MM.1S (cell line): ENCODE data around the gene PDZRN4.
"Not testable (repeated sequence)": the region's sequence is repeated elsewhere in the genome, so short reads cannot be mapped to it uniquely, and the experiment has no call there.

Source experiments
- DNase-seq: peaks from one replicate; pipeline ENCODE4 v3.0.0-alpha.2; 2015
- H2AFZ ChIP-seq: fragments of 300-600 bp; sonication (generic); 2 replicates; pipeline ENCODE4 v1.6.0; 2016; ENCODE audit warnings: antibody characterized with exemption, low read length
- H3F3A ChIP-seq: fragments of 300-600 bp; sonication (generic); 2 replicates; pipeline ENCODE4 v1.6.1; 2016; ENCODE audit warnings: mild to moderate bottlenecking, antibody characterized with exemption, low read length, moderate library complexity, mixed read lengths; ENCODE audit not compliant: insufficient read depth
- H3K27ac ChIP-seq: fragments of 300-600 bp; sonication (generic); 2 replicates; pipeline ENCODE4 v1.5.1; 2016; ENCODE audit warnings: mild to moderate bottlenecking, low read length
- H3K27me3 ChIP-seq: fragments of 300-600 bp; sonication (generic); replicated peaks from 2 replicates; pipeline ENCODE4 v1.6.0; 2016; ENCODE audit warnings: low read length; ENCODE audit not compliant: insufficient read depth
- H3K36me3 ChIP-seq: fragments of 300-600 bp; sonication (generic); replicated peaks from 2 replicates; pipeline ENCODE4 v1.6.1; 2016; ENCODE audit warnings: mild to moderate bottlenecking, low read length, mixed read lengths; ENCODE audit not compliant: insufficient read depth
- H3K4me1 ChIP-seq: fragments of 300-600 bp; sonication (generic); 2 replicates; pipeline ENCODE4 v1.6.1; 2016; ENCODE audit warnings: low read length, mixed read lengths
- H3K4me2 ChIP-seq: fragments of 300-600 bp; sonication (generic); 2 replicates; pipeline ENCODE4 v1.6.0; 2016; ENCODE audit warnings: low read depth, low read length
- H3K4me3 ChIP-seq: fragments of 300-600 bp; sonication (generic); 2 replicates; pipeline ENCODE4 v1.5.1; 2016; ENCODE audit warnings: low read length, mixed read lengths
- H3K79me2 ChIP-seq: fragments of 300-600 bp; sonication (generic); 2 replicates; pipeline ENCODE4 v1.6.1; 2016; ENCODE audit warnings: mixed run types, low read length, mixed read lengths
- H3K9ac ChIP-seq: fragments of 300-600 bp; sonication (generic); 2 replicates; pipeline ENCODE4 v1.6.1; 2016; ENCODE audit warnings: low read length, mixed read lengths
- H3K9me2 ChIP-seq: fragments of 300-600 bp; sonication (generic); replicated peaks from 2 replicates; pipeline ENCODE4 v1.6.1; 2016; ENCODE audit warnings: mild to moderate bottlenecking, low read length, mixed read lengths; ENCODE audit not compliant: insufficient read depth
- H3K9me3 ChIP-seq: fragments of 300-600 bp; sonication (generic); replicated peaks from 2 replicates; pipeline ENCODE4 v1.6.1; 2016; ENCODE audit warnings: mild to moderate bottlenecking, low read length, mixed read lengths; ENCODE audit not compliant: insufficient read depth
- H4K20me1 ChIP-seq: fragments of 300-600 bp; sonication (generic); 2 replicates; pipeline ENCODE4 v1.6.1; 2016; ENCODE audit warnings: mild to moderate bottlenecking, low read length, moderate library complexity, mixed read lengths; ENCODE audit not compliant: insufficient read depth
- CTCF ChIP-seq: fragments of 300-600 bp; sonication (generic); IDR thresholded peaks from 2 replicates; pipeline ENCODE4 v1.5.1; 2016; ENCODE audit warnings: antibody characterized with exemption, low read length, mixed read lengths
- EZH2 ChIP-seq: fragments of 300-600 bp; sonication (generic); optimal IDR thresholded peaks from 2 replicates; pipeline ENCODE3; 2017; ENCODE audit warnings: low read depth, mild to moderate bottlenecking, antibody characterized with exemption, low read length, mixed read lengths
- EZH2phosphoT487 ChIP-seq: fragments of 300-600 bp; sonication (generic); IDR thresholded peaks from 2 replicates; pipeline ENCODE4 v1.6.1; 2018; ENCODE audit warnings: antibody characterized with exemption, low read length

PDZRN4 gene

GRCh38 chr12:41190338-41190737, 2.2 kb downstream of the PDZRN4 start:
- H3K4me2 ChIP-seq: no peak overlapping the region
- no peaks in the 10 kb centered on the region for H3F3A ChIP-seq
- H3K9ac ChIP-seq: no peak overlapping the region
- H3K4me1 ChIP-seq: no peaks in the 10 kb centered on the region
- TF ChIP-seq EZH2: no peak
- TF ChIP-seq CTCF: 0 out of 2 replicates have a peak, but pooled peaks have one; percentile 12
- TF ChIP-seq EZH2phosphoT487: no peak
- no peaks in the 10 kb centered on the region for H3K9me2 ChIP-seq
- H3K36me3 ChIP-seq: no peaks in the 10 kb centered on the region
- no peaks in the 10 kb centered on the region for H3K79me2 ChIP-seq
- DNase-seq: no peak
- no peaks in the 10 kb centered on the region for H3K27me3 ChIP-seq
- no peak overlapping the region for H2AFZ ChIP-seq
- no peak overlapping the region for H3K4me3 ChIP-seq
- no peak overlapping the region for H3K27ac ChIP-seq
- no peaks in the 10 kb centered on the region for H3K9me3 ChIP-seq
- no peaks in the 10 kb centered on the region for H4K20me1 ChIP-seq

GRCh38 chr12:41191549-41191948, 3.4 kb downstream of the PDZRN4 start:
- DNase-seq, H3K36me3 ChIP-seq, H3K79me2 ChIP-seq, H3F3A ChIP-seq, H3K9ac ChIP-seq, H3K4me2 ChIP-seq, H2AFZ ChIP-seq, H4K20me1 ChIP-seq, H3K9me2 ChIP-seq, H3K4me1 ChIP-seq, H3K27me3 ChIP-seq, H3K4me3 ChIP-seq, H3K9me3 ChIP-seq, H3K27ac ChIP-seq: not testable (repeated sequence)

- Histone ChIP-seq H3K36me3 (no peaks in the 10 kb centered on the region), H3K4me3 (no peak overlapping the region), H3K4me2 (no peak overlapping the region), H3K9ac (no peak overlapping the region), H3K27ac (no peak overlapping the region), H3F3A (no peaks in the 10 kb centered on the region), H3K9me2 (no peaks in the 10 kb centered on the region), H3K79me2 (no peaks in the 10 kb centered on the region), H4K20me1 (no peaks in the 10 kb centered on the region), H3K4me1 (no peaks in the 10 kb centered on the region), H3K27me3 (no peaks in the 10 kb centered on the region), H3K9me3 (no peaks in the 10 kb centered on the region), H2AFZ (no peak overlapping the region)
- no peak for DNase-seq
- no peak for TF ChIP-seq EZH2phosphoT487
- TF ChIP-seq EZH2: no peak
- no peak for TF ChIP-seq CTCF
Measured at GRCh38 chr12:41193311-41193710, 5.2 kb downstream of the PDZRN4 start.

GRCh38 chr12:41202051-41202450, 13.9 kb downstream of the PDZRN4 start:
- Histone ChIP-seq H3K4me2 (no peak overlapping the region), H3K9me3 (no peaks in the 10 kb centered on the region), H4K20me1 (no peaks in the 10 kb centered on the region), H3K4me3 (no peak overlapping the region), H3K79me2 (no peaks in the 10 kb centered on the region), H3K4me1 (no peaks in the 10 kb centered on the region), H3F3A (no peaks in the 10 kb centered on the region), H3K9me2 (no peaks in the 10 kb centered on the region), H3K9ac (no peak overlapping the region), H3K36me3 (no peaks in the 10 kb centered on the region), H2AFZ (no peak overlapping the region), H3K27me3 (no peaks in the 10 kb centered on the region), H3K27ac (no peak overlapping the region)
- no peak for DNase-seq
- TF ChIP-seq CTCF (no peak), EZH2 (no peak), EZH2phosphoT487 (no peak)
